ENCODE measurements around the gene ACVR2A. TPM values are rescaled to one million over a fixed set of nuclear protein-coding genes. Genes with fewer than 3 reads are reported as not detected.

ACVR2A gene
- total RNA-seq, 1 experiment from 2014 or later = 13.4 TPM

DNA sequence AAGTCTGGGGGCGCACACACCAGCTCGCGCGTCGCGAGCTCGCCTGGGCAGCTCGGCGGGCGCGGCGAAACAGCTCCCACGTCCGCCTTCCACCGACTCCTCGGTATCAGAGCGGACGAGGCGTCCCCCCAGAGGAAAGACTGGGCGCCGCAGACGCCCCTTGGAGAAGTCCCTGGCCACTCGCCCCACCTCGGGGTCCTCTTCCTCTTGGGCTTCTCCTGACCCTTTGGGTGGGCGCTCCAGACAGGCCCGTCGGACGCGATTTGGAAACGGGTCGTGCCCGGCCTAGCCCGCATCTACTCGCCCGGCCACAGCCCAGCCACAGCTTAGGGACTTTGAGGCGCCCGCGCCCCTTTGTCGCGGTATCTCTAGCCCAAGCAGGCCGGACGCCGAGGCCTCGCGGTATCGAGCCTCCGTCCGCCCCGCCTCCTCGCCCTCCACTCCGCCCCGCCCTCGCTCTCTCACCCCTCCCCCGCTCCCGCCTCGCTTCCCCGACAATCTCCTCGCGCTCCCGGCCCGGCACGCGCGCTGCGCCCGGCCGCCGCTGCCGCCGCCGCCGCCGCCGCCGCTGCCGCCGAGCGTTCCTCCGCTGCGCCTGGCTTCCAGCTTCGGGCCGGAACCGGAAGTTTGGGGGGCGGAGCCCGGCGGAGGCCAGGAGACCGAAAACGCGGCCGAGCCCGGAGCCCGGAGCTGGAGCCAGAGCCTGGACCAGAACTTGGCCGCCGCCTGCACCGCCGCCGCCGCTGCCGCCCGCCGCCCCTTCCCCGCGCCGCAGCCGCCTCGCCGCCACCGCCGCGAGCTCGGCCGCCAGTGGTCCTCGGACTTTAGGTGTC is 749 bp upstream of the ACVR2A start:
- Histone ChIP-seq H3K27ac (ENCODE audit: insufficient read length, low read depth, low read length) (peak overlapping the region; percentile 1), H4K8ac (replicated peaks; ENCODE audit: insufficient read length, low read depth, low read length) (no peak overlapping the region), H3K14ac (ENCODE audit: insufficient read depth, low read length) (peak overlapping the region; percentile 70), H2BK5ac (ENCODE audit: insufficient read length, low read length) (no peak overlapping the region), H3T11ph (ENCODE audit: low read length) (no peak overlapping the region), H3K23ac (ENCODE audit: insufficient read length, low read depth, low read length) (no peak overlapping the region), H3K9ac (ENCODE audit: extremely low read depth, insufficient read length, low read length) (peak overlapping the region; percentile 78), H3K4me1 (ENCODE audit: insufficient read depth, low read length) (peaks cover 5% of the 10 kb centered on the region; the same call in 1 of the 2 replicates), H2BK15ac (ENCODE audit: low read depth, low read length) (no peak overlapping the region), H3K4me2 (ENCODE audit: insufficient read depth, insufficient read length, low read length) (peak overlapping the region; percentile 100), H3K18ac (ENCODE audit: insufficient read length, low read depth, low read length) (peak overlapping the region; percentile 76), H4K91ac (ENCODE audit: insufficient read length, low read depth, low read length) (no peak overlapping the region), H2BK12ac (ENCODE audit: insufficient read length, low read depth, low read length) (no peak overlapping the region), H2BK120ac (ENCODE audit: low read depth, low read length, poor library complexity, severe bottlenecking) (no peak overlapping the region), H2AK5ac (ENCODE audit: insufficient read length, low read length) (no peak overlapping the region), H2BK20ac (ENCODE audit: low read depth, low read length, poor library complexity, severe bottlenecking) (no peak overlapping the region), H3K4ac (ENCODE audit: low read depth, low read length) (no peak overlapping the region; the same call in 1 of the 2 replicates), H3K79me1 (ENCODE audit: insufficient read depth, low read depth, low read length, poor library complexity, severe bottlenecking) (peaks cover 2% of the 10 kb centered on the region), H3K27me3 (ENCODE audit: insufficient read depth, low read length) (no peaks in the 10 kb centered on the region), H3K9me3 (ENCODE audit: control insufficient read depth, low read depth, low read length) (no peaks in the 10 kb centered on the region), H4K20me1 (ENCODE audit: control insufficient read depth, insufficient read depth, insufficient read length) (no peaks in the 10 kb centered on the region), H2AFZ (ENCODE audit: low read length) (no peak overlapping the region), H4K5ac (ENCODE audit: insufficient read length, low read depth, low read length) (no peak overlapping the region), H3K56ac (ENCODE audit: insufficient read length, low read depth, low read length) (no peak overlapping the region), H3K79me2 (ENCODE audit: insufficient read depth, low read length) (peaks cover 9% of the 10 kb centered on the region; the same call in 1 of the 2 replicates), H3K23me2 (ENCODE audit: insufficient read length, low read depth, low read length, poor library complexity, severe bottlenecking) (peaks cover 6% of the 10 kb centered on the region)
- H3K4me3 Mint-ChIP-seq = peak overlapping the region; percentile 94
- peaks cover 5% of the 10 kb centered on the region; the same call in 1 of the 2 replicates for H3K27me3 Mint-ChIP-seq (ENCODE audit: low read depth)
- peak overlapping the region; percentile 95 to 98 (median 96) for H3K27ac Mint-ChIP-seq
- no peaks in the 10 kb centered on the region for H3K9me3 Mint-ChIP-seq
- TF ChIP-seq, protein P1, sequence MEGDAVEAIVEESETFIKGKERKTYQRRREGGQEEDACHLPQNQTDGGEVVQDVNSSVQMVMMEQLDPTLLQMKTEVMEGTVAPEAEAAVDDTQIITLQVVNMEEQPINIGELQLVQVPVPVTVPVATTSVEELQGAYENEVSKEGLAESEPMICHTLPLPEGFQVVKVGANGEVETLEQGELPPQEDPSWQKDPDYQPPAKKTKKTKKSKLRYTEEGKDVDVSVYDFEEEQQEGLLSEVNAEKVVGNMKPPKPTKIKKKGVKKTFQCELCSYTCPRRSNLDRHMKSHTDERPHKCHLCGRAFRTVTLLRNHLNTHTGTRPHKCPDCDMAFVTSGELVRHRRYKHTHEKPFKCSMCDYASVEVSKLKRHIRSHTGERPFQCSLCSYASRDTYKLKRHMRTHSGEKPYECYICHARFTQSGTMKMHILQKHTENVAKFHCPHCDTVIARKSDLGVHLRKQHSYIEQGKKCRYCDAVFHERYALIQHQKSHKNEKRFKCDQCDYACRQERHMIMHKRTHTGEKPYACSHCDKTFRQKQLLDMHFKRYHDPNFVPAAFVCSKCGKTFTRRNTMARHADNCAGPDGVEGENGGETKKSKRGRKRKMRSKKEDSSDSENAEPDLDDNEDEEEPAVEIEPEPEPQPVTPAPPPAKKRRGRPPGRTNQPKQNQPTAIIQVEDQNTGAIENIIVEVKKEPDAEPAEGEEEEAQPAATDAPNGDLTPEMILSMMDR (conservative IDR thresholded peaks at IDR 0.05) = peak; percentile 30; the same call in 2 of the 3 replicates
- peak; percentile 92 for DNase-seq
- no CpG with 5 or more reads among the region's 113 CpGs for WGBS (ENCODE audit: extremely low coverage, insufficient read length, low lambda C conversion rate)
- H3K36me3 Mint-ChIP-seq (ENCODE audit: insufficient read depth in 1 of 3, low read depth in 3 of 3) = no peaks in the 10 kb centered on the region; a peak in 1 of 7 replicates
- H3K4me1 Mint-ChIP-seq = peaks cover 34% of the 10 kb centered on the region in 2 experiments

Data from H9 (cell line).